IMR-90 (cell line): Measurements from ENCODE around the gene YPEL5. TPM values are rescaled to one million over a fixed set of nuclear protein-coding genes. Genes with fewer than 3 reads are reported as not detected.
"Not testable (repeated sequence)": the region's sequence is repeated elsewhere in the genome, so short reads cannot be mapped to it uniquely, and the experiment has no call there.

Experiments
- ATAC-seq: fragments of 200-7000 bp; cut with Tn5 transposase; 2 replicates; pipeline ENCODE4 v1.9.1; 2020; ENCODE audit warnings: low read depth, mild to moderate bottlenecking, moderate library complexity
- BruUV-seq: library from RNA; stranded (reverse); fragments of 400-500 nt; replicated peaks from 2 replicates; lab custom pipeline; 2021; lab: Mats Ljungman, UMichigan
- CTCF ChIA-PET: fragments of 300-600 bp; formaldehyde crosslinking; extraction: SDS; loops from one replicate; lab custom pipeline; 2021; ENCODE audit warnings: antibody characterized with exemption; lab: Yijun Ruan, JAX
- POLR2A ChIA-PET: fragments of 300-600 bp; sonication (Branson Sonifier 250); formaldehyde crosslinking; loops from one replicate; lab custom pipeline; 2022; ENCODE audit warnings: antibody characterized with exemption; ENCODE audit not compliant: unreplicated experiment; lab: Charles Lee
- DNase-seq: peaks from one replicate; pipeline ENCODE4 v3.0.0; 2013
- H2AFZ ChIP-seq: replicated peaks from 2 replicates; pipeline ENCODE3; 2013; ENCODE audit warnings: low read length, mild to moderate bottlenecking; ENCODE audit not compliant: poor library complexity
- H2AK5ac ChIP-seq: 2 replicates; pipeline ENCODE4 v1.6.1; 2013; ENCODE audit warnings: low read depth, low read length, inconsistent platforms
- H2AK9ac ChIP-seq: replicated peaks from 2 replicates; pipeline ENCODE3; 2013; ENCODE audit warnings: mild to moderate bottlenecking, low read depth, low read length, moderate library complexity; ENCODE audit not compliant: poor library complexity
- H2BK120ac ChIP-seq: 2 replicates; pipeline ENCODE4 v1.6.1; 2013; ENCODE audit warnings: low read depth, low read length, inconsistent platforms
- H2BK15ac ChIP-seq: 3 replicates; pipeline ENCODE4 v1.6.1; 2013; ENCODE audit warnings: low read depth, low read length, inconsistent platforms
- H2BK20ac ChIP-seq: 2 replicates; pipeline ENCODE4 v1.6.1; 2013; ENCODE audit warnings: low read depth, mild to moderate bottlenecking, inconsistent platforms, low read length, moderate library complexity
- H2BK5ac ChIP-seq: 2 replicates; pipeline ENCODE4 v1.6.1; 2013; ENCODE audit warnings: mild to moderate bottlenecking, low read depth, low read length, inconsistent platforms; ENCODE audit not compliant: poor library complexity, severe bottlenecking
- H3K14ac ChIP-seq: replicated peaks from 2 replicates; pipeline ENCODE4 v1.6.1; 2013; ENCODE audit warnings: low read depth, low read length, inconsistent platforms
- H3K18ac ChIP-seq: 2 replicates; pipeline ENCODE4 v1.6.1; 2013; ENCODE audit warnings: low read depth, low read length, control low read depth
- H3K23ac ChIP-seq: 2 replicates; pipeline ENCODE4 v1.6.1; 2013; ENCODE audit warnings: low read depth, low read length, inconsistent platforms
- H3K27ac ChIP-seq: 2 replicates; pipeline ENCODE4 v1.5.1; 2013; ENCODE audit warnings: mild to moderate bottlenecking, control low read depth, low read length; ENCODE audit not compliant: insufficient read depth
- H3K27me3 ChIP-seq: 2 replicates; pipeline ENCODE4 v1.6.1; 2013; ENCODE audit warnings: low read length; ENCODE audit not compliant: control insufficient read depth, insufficient read depth
- H3K36me3 ChIP-seq: 2 replicates; pipeline ENCODE4 v1.6.1; 2013; ENCODE audit warnings: low read length, mixed read lengths; ENCODE audit not compliant: control insufficient read depth, insufficient read depth
- H3K4ac ChIP-seq: 2 replicates; pipeline ENCODE4 v1.6.1; 2013; ENCODE audit warnings: low read depth, low read length, inconsistent platforms
- H3K4me1 ChIP-seq: 2 replicates; pipeline ENCODE4 v1.6.1; 2013; ENCODE audit warnings: low read length, mixed read lengths; ENCODE audit not compliant: control insufficient read depth, insufficient read depth
- H3K4me2 ChIP-seq: 2 replicates; pipeline ENCODE4 v1.6.1; 2013; ENCODE audit warnings: low read depth, mild to moderate bottlenecking, control low read depth, low read length, moderate library complexity
- H3K4me3 ChIP-seq: 2 replicates; pipeline ENCODE4 v1.5.1; 2013; ENCODE audit warnings: low read depth, mild to moderate bottlenecking, control low read depth, low read length, moderate library complexity; ENCODE audit not compliant: insufficient read depth
- H3K56ac ChIP-seq: 2 replicates; pipeline ENCODE4 v1.6.1; 2013; ENCODE audit warnings: low read length, inconsistent platforms; ENCODE audit not compliant: insufficient read depth; ENCODE audit errors: extremely low read depth
- H3K79me1 ChIP-seq, 2 experiments: 2 replicates each; pipeline ENCODE4 v1.6.1; 2013; ENCODE audit warnings: low read length in 2 of 2, inconsistent platforms in 1 of 2, low read depth in 1 of 2
- H3K9ac ChIP-seq: 2 replicates; pipeline ENCODE4 v1.6.1; 2013; ENCODE audit warnings: low read depth, low read length, control low read depth
- H3K9me1 ChIP-seq: 2 replicates; pipeline ENCODE4 v1.6.1; 2013; ENCODE audit warnings: low read length, inconsistent platforms; ENCODE audit not compliant: insufficient read depth
- H3K9me3 ChIP-seq: 2 replicates; pipeline ENCODE4 v1.6.1; 2013; ENCODE audit warnings: low read length; ENCODE audit not compliant: control insufficient read depth, insufficient read depth
- H4K20me1 ChIP-seq: 2 replicates; pipeline ENCODE4 v1.6.1; 2013; ENCODE audit warnings: low read length, inconsistent platforms; ENCODE audit not compliant: insufficient read depth
- H4K5ac ChIP-seq: 2 replicates; pipeline ENCODE4 v1.6.1; 2013; ENCODE audit warnings: mild to moderate bottlenecking, low read depth, low read length, control low read depth
- H4K8ac ChIP-seq, 2 experiments: 2 replicates each; pipeline ENCODE4 v1.6.1; 2013; ENCODE audit warnings: low read depth in 2 of 2, low read length in 2 of 2, control low read depth in 1 of 2, inconsistent platforms in 1 of 2
- H4K91ac ChIP-seq: 2 replicates; pipeline ENCODE4 v1.6.1; 2013; ENCODE audit warnings: low read depth, low read length, inconsistent platforms; ENCODE audit not compliant: insufficient read depth
- WGBS, 2 experiments: methylation state at CpG; one replicate each; pipeline versions ENCODE4 v1.1.5 to v1.1.7; 2013; ENCODE audit warnings: missing lambda C conversion rate in 2 of 2; ENCODE audit not compliant: insufficient read length in 1 of 2; ENCODE audit errors: extremely low coverage in 2 of 2; 5-methylcytosine and 5-hydroxymethylcytosine counted together
- dilution Hi-C: fragments of 300-500 bp; cut with HindIII; formaldehyde crosslinking; loops from one replicate; pipeline ENCODE4 v1.14.3; 2018; ENCODE audit warnings: low sequenced_read_pairs; ENCODE audit not compliant: unreplicated experiment
- in situ Hi-C: fragments of 300-500 bp; cut with MboI; formaldehyde crosslinking; loops from 3 replicates; pipeline ENCODE4 v1.14.3; 2019; ENCODE audit warnings: low sequenced_read_pairs, inconsistent platforms, mixed read lengths
- intact Hi-C: fragments of 100-400 bp; cut with micrococcal nuclease; formaldehyde crosslinking; loops from 2 replicates; pipeline ENCODE4 v1.10.0; 2022
- polyA plus RNA-seq, 3 experiments: library from polyadenylated mRNA; depleted of rRNA; stranded (reverse); fragments of >200 nt; gene quantifications; 2 replicates each; pipeline ENCODE4 v1.2.3, GENCODE V29; 2012; ENCODE audit warnings: low replicate concordance in 1 of 3
- total RNA-seq: library from RNA; depleted of rRNA; stranded (reverse); fragments of >200 nt; gene quantifications from 2 replicates; pipeline ENCODE4 v1.2.3, GENCODE V29; 2012

YPEL5 gene
- total and polyA plus RNA-seq, 2 of the 4 experiments (the other 2 are of a cell fraction): 40.7 to 62.6 TPM

GRCh38 chr2:30100691-30101090 is 46.1 kb upstream of the YPEL5 start:
- H2BK120ac ChIP-seq, H3K23ac ChIP-seq, H3K4ac ChIP-seq, DNase-seq, H3K9ac ChIP-seq, H4K5ac ChIP-seq, H2BK5ac ChIP-seq, BruUV-seq, H3K79me1 ChIP-seq, H2AK9ac ChIP-seq, dilution Hi-C loops, H3K18ac ChIP-seq, H3K4me3 ChIP-seq, H4K8ac ChIP-seq, ATAC-seq, H3K27ac ChIP-seq, H2AFZ ChIP-seq, in situ Hi-C loops, H2AK5ac ChIP-seq, H4K20me1 ChIP-seq, H3K9me3 ChIP-seq, H2BK20ac ChIP-seq, H3K4me1 ChIP-seq, POLR2A ChIA-PET, H3K56ac ChIP-seq, H2BK15ac ChIP-seq, intact Hi-C loops, H4K91ac ChIP-seq, H3K9me1 ChIP-seq, H3K14ac ChIP-seq, H3K36me3 ChIP-seq, H3K4me2 ChIP-seq: not testable (repeated sequence)
- H3K27me3 ChIP-seq: peaks cover 10% of the 10 kb centered on the region
- no CpG with 5 or more reads among the region's 3 CpGs for WGBS, 2 experiments
- CTCF ChIA-PET: interaction anchor here (0.9 to 1.2 kb wide), 2 partner anchors 14 to 64 kb away, joined by 5 to 6 read pairs; no protein-coding TSS in a partner anchor
